WTC11 (cell line): ENCODE results near the gene LRRC27. TPM values are rescaled to one million over a fixed set of nuclear protein-coding genes. Genes with fewer than 3 reads are reported as not detected.
A peak's percentile ranks its signal among the peaks of the same experiment; 100 is the strongest.

ENCODE experiments used
- ATAC-seq: fragments of 200-7000 bp; cut with Tn5 transposase; 2 replicates; pipeline ENCODE4 v1.10.0; 2021; ENCODE audit warnings: mild to moderate bottlenecking, moderate library complexity
- CTCF ChIA-PET: fragments of 300-600 bp; sonication (Branson Sonifier 250); formaldehyde crosslinking; loops from one replicate; lab custom pipeline; 2021; ENCODE audit warnings: antibody characterized with exemption; lab: Charles Lee
- POLR2A ChIA-PET: fragments of 350-600 bp; sonication (Branson Sonifier 250); formaldehyde crosslinking; loops from one replicate; lab custom pipeline; 2021; ENCODE audit warnings: antibody characterized with exemption; lab: Charles Lee
- DNase-seq: peaks from one replicate; pipeline ENCODE4 v3.0.0; 2021; ENCODE audit warnings: low spot score
- H3K27ac Mint-ChIP-seq: 2 replicates; pipeline ENCODE4 v1.8.0; 2021; ENCODE audit warnings: mixed read lengths
- H3K27me3 Mint-ChIP-seq: 2 replicates; pipeline ENCODE4 v1.8.0; 2021; ENCODE audit warnings: low read depth, mild to moderate bottlenecking, moderate library complexity, mixed read lengths
- H3K36me3 Mint-ChIP-seq: 2 replicates; pipeline ENCODE4 v1.8.0; 2021; ENCODE audit warnings: mixed read lengths
- H3K4me1 Mint-ChIP-seq: 2 replicates; pipeline ENCODE4 v1.8.0; 2022; ENCODE audit warnings: mixed read lengths
- H3K4me3 Mint-ChIP-seq: 2 replicates; pipeline ENCODE4 v1.8.0; 2021; ENCODE audit warnings: mild to moderate bottlenecking, moderate library complexity, mixed read lengths
- H3K9me3 Mint-ChIP-seq: 2 replicates; pipeline ENCODE4 v1.8.0; 2021; ENCODE audit warnings: mixed read lengths
- CREB1 ChIP-seq: sonication (generic); formaldehyde crosslinking; IDR thresholded peaks from 2 replicates; pipeline ENCODE4 v1.8.0; 2023; ENCODE audit warnings: mild to moderate bottlenecking, missing genetic modification reagents
- E2F1 ChIP-seq: sonication (generic); formaldehyde crosslinking; IDR thresholded peaks from 2 replicates; pipeline ENCODE4 v1.8.0; 2022; ENCODE audit warnings: mild to moderate bottlenecking, missing genetic modification reagents
- ESRRA ChIP-seq: sonication (generic); formaldehyde crosslinking; IDR thresholded peaks from 2 replicates; pipeline ENCODE4 v1.8.1; 2022; ENCODE audit warnings: mild to moderate bottlenecking, missing genetic modification reagents, borderline replicate concordance
- FOXK1 ChIP-seq: sonication (generic); formaldehyde crosslinking; IDR thresholded peaks from 2 replicates; pipeline ENCODE4 v1.8.0; 2022; ENCODE audit warnings: mild to moderate bottlenecking, moderate library complexity, missing genetic modification reagents
- FOXP1 ChIP-seq: sonication (generic); formaldehyde crosslinking; IDR thresholded peaks from 2 replicates; pipeline ENCODE4 v1.8.0; 2022; ENCODE audit warnings: missing genetic modification reagents, mild to moderate bottlenecking, moderate library complexity, borderline replicate concordance
- IRF1 ChIP-seq: sonication (generic); formaldehyde crosslinking; IDR thresholded peaks from 2 replicates; pipeline ENCODE4 v1.8.0; 2023; ENCODE audit warnings: missing genetic modification reagents
- MXD4 ChIP-seq: fragments of 250-450 bp; sonication (Bioruptor Pico); IDR thresholded peaks from 2 replicates; pipeline ENCODE4 v1.8.0; 2021; ENCODE audit warnings: mild to moderate bottlenecking, moderate library complexity, borderline replicate concordance
- NR1H2 ChIP-seq: sonication (generic); formaldehyde crosslinking; IDR thresholded peaks from 2 replicates; pipeline ENCODE4 v1.9.0; 2021; ENCODE audit warnings: mild to moderate bottlenecking, moderate library complexity, missing genetic modification reagents
- NR2C2 ChIP-seq: sonication (generic); formaldehyde crosslinking; IDR thresholded peaks from 2 replicates; pipeline ENCODE4 v1.8.0; 2022; ENCODE audit warnings: mild to moderate bottlenecking, missing genetic modification reagents
- NR3C1 ChIP-seq: sonication (generic); formaldehyde crosslinking; conservative IDR thresholded peaks from 2 replicates; pipeline ENCODE4 v1.8.1; 2023; ENCODE audit warnings: low read depth, mild to moderate bottlenecking, missing genetic modification reagents
- PRDM15 ChIP-seq: sonication (generic); formaldehyde crosslinking; IDR thresholded peaks from 2 replicates; pipeline ENCODE4 v1.8.0; 2022; ENCODE audit warnings: missing genetic modification reagents
- SOX15 ChIP-seq: fragments of 250-450 bp; sonication (Bioruptor Pico); IDR thresholded peaks from 2 replicates; pipeline ENCODE4 v1.9.0; 2021; ENCODE audit warnings: mild to moderate bottlenecking
- ZBTB21 ChIP-seq: sonication (generic); formaldehyde crosslinking; IDR thresholded peaks from 2 replicates; pipeline ENCODE4 v1.8.1; 2023; ENCODE audit warnings: mild to moderate bottlenecking, missing genetic modification reagents, borderline replicate concordance
- ZNF121 ChIP-seq: sonication (generic); formaldehyde crosslinking; IDR thresholded peaks from 2 replicates; pipeline ENCODE4 v1.8.0; 2023; ENCODE audit warnings: missing genetic modification reagents
- ZNF317 ChIP-seq: sonication (generic); formaldehyde crosslinking; IDR thresholded peaks from 2 replicates; pipeline ENCODE4 v1.8.1; 2023; ENCODE audit warnings: low read depth, mild to moderate bottlenecking, moderate library complexity, missing genetic modification reagents, borderline replicate concordance
- ZNF671 ChIP-seq: fragments of 250-450 bp; sonication (Bioruptor Pico); IDR thresholded peaks from 2 replicates; pipeline ENCODE4 v1.8.0; 2021; ENCODE audit warnings: mild to moderate bottlenecking
- total RNA-seq: library from RNA; stranded (reverse); gene quantifications from 3 replicates; pipeline ENCODE4 v1.2.3, GENCODE V29; 2021
- TF ChIP-seq, protein P1 (sequence below): sonication (generic); formaldehyde crosslinking; IDR thresholded peaks from 2 replicates; pipeline ENCODE4 v1.8.0; 2022; ENCODE audit warnings: mild to moderate bottlenecking, missing genetic modification reagents
- TF ChIP-seq, protein P2 (sequence below): sonication (generic); formaldehyde crosslinking; IDR thresholded peaks from 2 replicates; pipeline ENCODE4 v1.8.1; 2022; ENCODE audit warnings: missing genetic modification reagents, borderline replicate concordance
- TF ChIP-seq, protein P3 (sequence below): sonication (generic); formaldehyde crosslinking; IDR thresholded peaks from 2 replicates; pipeline ENCODE4 v1.8.0; 2022; ENCODE audit warnings: mild to moderate bottlenecking, missing genetic modification reagents

Gene LRRC27
- total RNA-seq, 1 experiment from 2014 or later: 4.4 TPM

- Mint-ChIP-seq H3K27me3 (peaks cover 4% of the 10 kb centered on the region; the same call in 1 of the 2 replicates), H3K4me3 (peak overlapping the region; percentile 20; the same call in 1 of the 2 replicates), H3K27ac (no peak overlapping the region), H3K4me1 (peaks cover 20% of the 10 kb centered on the region), H3K36me3 (no peaks in the 10 kb centered on the region), H3K9me3 (no peaks in the 10 kb centered on the region)
- ChIA-PET CTCF (interaction anchor here (0.7 to 2.4 kb wide), 4 partner anchors 10 to 52 kb away, joined by 3 to 9 read pairs (median 4); no protein-coding TSS in a partner anchor), POLR2A (no interaction called here)
- ATAC-seq: no peak
- no peak for DNase-seq
- TF ChIP-seq FOXP1 (no peak), ZNF317 (no peak), NR3C1 (CRISPR knock-in tag) (no peak), ZBTB21 (no peak), MXD4 (no peak), PRDM15 (CRISPR knock-in tag) (no peak), ZNF671 (CRISPR knock-in tag) (no peak), CREB1 (CRISPR knock-in tag) (no peak), E2F1 (no peak), FOXK1 (CRISPR knock-in tag) (no peak), NR2C2 (CRISPR knock-in tag) (no peak), SOX15 (CRISPR knock-in tag) (no peak), ESRRA (CRISPR knock-in tag) (no peak)
- TF ChIP-seq, protein P1, sequence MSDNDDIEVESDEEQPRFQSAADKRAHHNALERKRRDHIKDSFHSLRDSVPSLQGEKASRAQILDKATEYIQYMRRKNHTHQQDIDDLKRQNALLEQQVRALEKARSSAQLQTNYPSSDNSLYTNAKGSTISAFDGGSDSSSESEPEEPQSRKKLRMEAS: no peak
- TF ChIP-seq, protein P2, sequence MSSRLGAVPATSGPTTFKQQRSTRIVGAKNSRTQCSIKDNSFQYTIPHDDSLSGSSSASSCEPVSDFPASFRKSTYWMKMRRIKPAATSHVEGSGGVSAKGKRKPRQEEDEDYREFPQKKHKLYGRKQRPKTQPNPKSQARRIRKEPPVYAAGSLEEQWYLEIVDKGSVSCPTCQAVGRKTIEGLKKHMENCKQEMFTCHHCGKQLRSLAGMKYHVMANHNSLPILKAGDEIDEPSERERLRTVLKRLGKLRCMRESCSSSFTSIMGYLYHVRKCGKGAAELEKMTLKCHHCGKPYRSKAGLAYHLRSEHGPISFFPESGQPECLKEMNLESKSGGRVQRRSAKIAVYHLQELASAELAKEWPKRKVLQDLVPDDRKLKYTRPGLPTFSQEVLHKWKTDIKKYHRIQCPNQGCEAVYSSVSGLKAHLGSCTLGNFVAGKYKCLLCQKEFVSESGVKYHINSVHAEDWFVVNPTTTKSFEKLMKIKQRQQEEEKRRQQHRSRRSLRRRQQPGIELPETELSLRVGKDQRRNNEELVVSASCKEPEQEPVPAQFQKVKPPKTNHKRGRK (CRISPR knock-in tag): no peak
Observed at GRCh38 chr10:132399117-132400035, 67.4 kb downstream of the LRRC27 start.

GRCh38 chr10:132400041-132400546 is 68.1 kb downstream of the LRRC27 start:
- ChIA-PET CTCF (interaction anchor here (0.7 to 0.8 kb wide), 3 partner anchors 11 to 52 kb away, joined by 3 to 5 read pairs (median 4); no protein-coding TSS in a partner anchor), POLR2A (no interaction called here)
- peak; percentile 97 for TF ChIP-seq ZNF121 (CRISPR knock-in tag)
- no peak for TF ChIP-seq NR1H2 (CRISPR knock-in tag)
- no peak for TF ChIP-seq IRF1
- TF ChIP-seq, protein P3, sequence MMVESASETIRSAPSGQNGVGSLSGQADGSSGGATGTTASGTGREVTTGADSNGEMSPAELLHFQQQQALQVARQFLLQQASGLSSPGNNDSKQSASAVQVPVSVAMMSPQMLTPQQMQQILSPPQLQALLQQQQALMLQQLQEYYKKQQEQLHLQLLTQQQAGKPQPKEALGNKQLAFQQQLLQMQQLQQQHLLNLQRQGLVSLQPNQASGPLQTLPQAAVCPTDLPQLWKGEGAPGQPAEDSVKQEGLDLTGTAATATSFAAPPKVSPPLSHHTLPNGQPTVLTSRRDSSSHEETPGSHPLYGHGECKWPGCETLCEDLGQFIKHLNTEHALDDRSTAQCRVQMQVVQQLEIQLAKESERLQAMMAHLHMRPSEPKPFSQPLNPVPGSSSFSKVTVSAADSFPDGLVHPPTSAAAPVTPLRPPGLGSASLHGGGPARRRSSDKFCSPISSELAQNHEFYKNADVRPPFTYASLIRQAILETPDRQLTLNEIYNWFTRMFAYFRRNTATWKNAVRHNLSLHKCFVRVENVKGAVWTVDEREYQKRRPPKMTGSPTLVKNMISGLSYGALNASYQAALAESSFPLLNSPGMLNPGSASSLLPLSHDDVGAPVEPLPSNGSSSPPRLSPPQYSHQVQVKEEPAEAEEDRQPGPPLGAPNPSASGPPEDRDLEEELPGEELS: no peak
- no peak overlapping the region for H3K27ac Mint-ChIP-seq
- no peak overlapping the region for H3K4me3 Mint-ChIP-seq
- peaks cover 20% of the 10 kb centered on the region for H3K4me1 Mint-ChIP-seq
- H3K36me3 Mint-ChIP-seq: no peaks in the 10 kb centered on the region
- ATAC-seq (peak; percentile 5; the same call in 1 of the 2 replicates), DNase-seq (no peak)
- no peaks in the 10 kb centered on the region for H3K9me3 Mint-ChIP-seq
- H3K27me3 Mint-ChIP-seq: peaks cover 4% of the 10 kb centered on the region; the same call in 1 of the 2 replicates
